Urinary bladder (tissue), 4 donors: ENCODE measurements around the gene SF3B2. TPM values are rescaled to one million over a fixed set of nuclear protein-coding genes. Genes with fewer than 3 reads are reported as not detected.
"Not testable (repeated sequence)": the region's sequence is repeated elsewhere in the genome, so short reads cannot be mapped to it uniquely, and the experiment has no call there.

Experiments
- DNase-seq: peaks from one replicate; pipeline ENCODE4 v3.0.0-alpha.2; 2015; ENCODE audit errors: extremely low spot score
- H3K27ac ChIP-seq: one replicate; pipeline ENCODE4 v1.5.1; 2013; ENCODE audit warnings: low read depth, mild to moderate bottlenecking, moderate library complexity
- H3K36me3 ChIP-seq: one replicate; pipeline ENCODE4 v1.6.1; 2013; ENCODE audit warnings: mild to moderate bottlenecking, moderate library complexity; ENCODE audit not compliant: insufficient read depth
- H3K4me1 ChIP-seq: one replicate; pipeline ENCODE4 v1.6.1; 2013; ENCODE audit warnings: mild to moderate bottlenecking, moderate library complexity; ENCODE audit not compliant: insufficient read depth
- H3K4me3 ChIP-seq: one replicate; pipeline ENCODE4 v1.5.1; 2013; ENCODE audit warnings: low read depth, low read length
- WGBS: extraction: QIAGEN DNeasy Blood & Tissue Kit; methylation state at CpG from one replicate; pipeline ENCODE4 v1.1.7; 2013; 5-methylcytosine and 5-hydroxymethylcytosine counted together
- polyA plus RNA-seq: library from polyadenylated mRNA; stranded (reverse); fragments of 200-250 nt; gene quantifications from one replicate; pipeline ENCODE4 v1.2.3, GENCODE V29; 2013
- total RNA-seq: library from RNA; depleted of rRNA; stranded (reverse); fragments of >200 nt; gene quantifications from one replicate; pipeline ENCODE4 v1.2.3, GENCODE V29; 2014
- donor health status: healthy with polysubstance abuse.
- donor health status: healthy.

The SF3B2 gene
- total and polyA plus RNA-seq, 2 donors: 77.2 to 142 TPM

GRCh38 chr11:66107600-66108510 is 55.7 kb downstream of the SF3B2 start:
- 89% methylated on average over 3 of the region's 3 CpGs for WGBS
- Histone ChIP-seq H3K36me3 (no peaks in the 10 kb centered on the region), H3K4me3 (no peak overlapping the region), H3K4me1 (peaks cover 3% of the 10 kb centered on the region), H3K27ac (no peak overlapping the region)
- DNase-seq: no peak

GRCh38 chr11:66109294-66109693 is 57.1 kb downstream of the SF3B2 start:
- WGBS: 96% methylated on average over 2 of the region's 2 CpGs
- DNase-seq: no peak
- Histone ChIP-seq H3K27ac (no peak overlapping the region), H3K36me3 (no peaks in the 10 kb centered on the region), H3K4me1 (peaks cover 2% of the 10 kb centered on the region), H3K4me3 (no peak overlapping the region)

- 94% methylated on average over 3 of the region's 3 CpGs for WGBS
- DNase-seq: no peak
- Histone ChIP-seq H3K36me3 (no peaks in the 10 kb centered on the region), H3K4me3 (no peak overlapping the region), H3K27ac (no peak overlapping the region), H3K4me1 (peaks cover 2% of the 10 kb centered on the region)
Observed at GRCh38 chr11:66111158-66111557, 59.0 kb downstream of the SF3B2 start.

GRCh38 chr11:66112041-66112491 is 59.9 kb downstream of the SF3B2 start:
- DNase-seq: no peak
- H3K4me1 ChIP-seq: peaks cover 2% of the 10 kb centered on the region
- H3K27ac ChIP-seq: no peak overlapping the region
- WGBS: 70% methylated on average over 9 of the region's 9 CpGs
- H3K4me3 ChIP-seq: no peak overlapping the region
- no peaks in the 10 kb centered on the region for H3K36me3 ChIP-seq

- Histone ChIP-seq H3K4me1 (peaks cover 2% of the 10 kb centered on the region), H3K36me3 (no peaks in the 10 kb centered on the region), H3K27ac (no peak overlapping the region), H3K4me3 (no peak overlapping the region)
- WGBS: 11% methylated on average over 3 of the region's 3 CpGs
- no peak for DNase-seq
Observed at GRCh38 chr11:66112601-66113499, 60.7 kb downstream of the SF3B2 start.

- H3K27ac ChIP-seq, H3K4me1 ChIP-seq, H3K36me3 ChIP-seq, H3K4me3 ChIP-seq, DNase-seq: not testable (repeated sequence)
- WGBS: 94% methylated on average over 3 of the region's 3 CpGs
Observed at GRCh38 chr11:66114957-66115356, 62.8 kb downstream of the SF3B2 start.

GRCh38 chr11:66115638-66116301 is 63.6 kb downstream of the SF3B2 start:
- DNase-seq: no peak
- 71% methylated on average over 8 of the region's 8 CpGs for WGBS
- H3K4me3 ChIP-seq: no peak overlapping the region
- no peak overlapping the region for H3K27ac ChIP-seq
- peaks cover 2% of the 10 kb centered on the region for H3K4me1 ChIP-seq
- no peaks in the 10 kb centered on the region for H3K36me3 ChIP-seq

- no peaks in the 10 kb centered on the region for H3K36me3 ChIP-seq
- no peak overlapping the region for H3K27ac ChIP-seq
- no peak overlapping the region for H3K4me3 ChIP-seq
- H3K4me1 ChIP-seq: peaks cover 2% of the 10 kb centered on the region
- no peak for DNase-seq
- 63% methylated on average over 7 of the region's 7 CpGs for WGBS
Observed at GRCh38 chr11:66116576-66117361, 64.6 kb downstream of the SF3B2 start.

- no peak for DNase-seq
- Histone ChIP-seq H3K4me1 (peaks cover 1% of the 10 kb centered on the region), H3K36me3 (no peaks in the 10 kb centered on the region), H3K4me3 (no peak overlapping the region), H3K27ac (no peak overlapping the region)
- WGBS: 62% methylated on average over 3 of the region's 3 CpGs
Observed at GRCh38 chr11:66118847-66119246, 66.7 kb downstream of the SF3B2 start.

Other genes starting within 250 kb of the SF3B2 start
- gene SNX32, start 218.4 kb upstream of the SF3B2 start, total RNA-seq: 0.85 TPM
- gene SNX32, start 218.4 kb upstream of the SF3B2 start, polyA plus RNA-seq: 2.0 TPM
- 231 TPM for gene CFL1, start 194.2 kb upstream of the SF3B2 start, total RNA-seq
- gene CFL1, start 194.2 kb upstream of the SF3B2 start, polyA plus RNA-seq: 728 TPM
- gene MUS81, start 191.9 kb upstream of the SF3B2 start, total RNA-seq: 38.2 TPM
- gene MUS81, start 191.9 kb upstream of the SF3B2 start, polyA plus RNA-seq: 65.4 TPM
- 43.3 TPM for gene EFEMP2, start 179.6 kb upstream of the SF3B2 start, total RNA-seq
- 120 TPM for gene EFEMP2, start 179.6 kb upstream of the SF3B2 start, polyA plus RNA-seq
- gene CTSW, start 172.5 kb upstream of the SF3B2 start, total RNA-seq: 2.7 TPM
- gene CTSW, start 172.5 kb upstream of the SF3B2 start, polyA plus RNA-seq: 0.98 TPM
- gene FIBP, start 163.9 kb upstream of the SF3B2 start, total RNA-seq: 60.7 TPM
- 64.0 TPM for gene FIBP, start 163.9 kb upstream of the SF3B2 start, polyA plus RNA-seq
- gene CCDC85B, start 161.7 kb upstream of the SF3B2 start, total RNA-seq: 6.9 TPM
- 84.1 TPM for gene CCDC85B, start 161.7 kb upstream of the SF3B2 start, polyA plus RNA-seq
- gene FOSL1, start 152.0 kb upstream of the SF3B2 start, total RNA-seq: not detected
- gene FOSL1, start 152.0 kb upstream of the SF3B2 start, polyA plus RNA-seq: 7.5 TPM
- 11.8 TPM for gene C11orf68, start 133.3 kb upstream of the SF3B2 start, total RNA-seq
- gene C11orf68, start 133.3 kb upstream of the SF3B2 start, polyA plus RNA-seq: 65.9 TPM
- 36.7 TPM for gene DRAP1, start 132.9 kb upstream of the SF3B2 start, total RNA-seq
- gene DRAP1, start 132.9 kb upstream of the SF3B2 start, polyA plus RNA-seq: 111 TPM
- not detected for gene TSGA10IP, start 106.9 kb upstream of the SF3B2 start, total RNA-seq
- gene TSGA10IP, start 106.9 kb upstream of the SF3B2 start, polyA plus RNA-seq: 0.09 TPM
- 18.9 TPM for gene SART1, start 90.6 kb upstream of the SF3B2 start, total RNA-seq
- 47.2 TPM for gene SART1, start 90.6 kb upstream of the SF3B2 start, polyA plus RNA-seq
- 15.6 TPM for gene EIF1AD, start 50.2 kb upstream of the SF3B2 start, total RNA-seq
- gene EIF1AD, start 50.2 kb upstream of the SF3B2 start, polyA plus RNA-seq: 26.3 TPM
- 8.6 TPM for gene BANF1, start 49.9 kb upstream of the SF3B2 start, total RNA-seq
- 181 TPM for gene BANF1, start 49.9 kb upstream of the SF3B2 start, polyA plus RNA-seq
- 0.58 TPM for gene CST6, start 40.4 kb upstream of the SF3B2 start, total RNA-seq
- gene CST6, start 40.4 kb upstream of the SF3B2 start, polyA plus RNA-seq: 0.37 TPM
- gene CATSPER1, start 25.9 kb upstream of the SF3B2 start, total RNA-seq: not detected
- gene CATSPER1, start 25.9 kb upstream of the SF3B2 start, polyA plus RNA-seq: 0.35 TPM
- 0.42 TPM for gene GAL3ST3, start 3.2 kb upstream of the SF3B2 start, total RNA-seq
- not detected for gene GAL3ST3, start 3.2 kb upstream of the SF3B2 start, polyA plus RNA-seq
- 42.3 TPM for gene PACS1, start 17.9 kb downstream of the SF3B2 start, total RNA-seq
- 41.3 TPM for gene PACS1, start 17.9 kb downstream of the SF3B2 start, polyA plus RNA-seq
- 9.5 TPM for gene KLC2, start 205.3 kb downstream of the SF3B2 start, total RNA-seq
- gene KLC2, start 205.3 kb downstream of the SF3B2 start, polyA plus RNA-seq: 39.2 TPM
- gene RAB1B, start 216.3 kb downstream of the SF3B2 start, total RNA-seq: 34.3 TPM
- 190 TPM for gene RAB1B, start 216.3 kb downstream of the SF3B2 start, polyA plus RNA-seq
- 1.1 TPM for gene CNIH2, start 225.8 kb downstream of the SF3B2 start, total RNA-seq
- gene CNIH2, start 225.8 kb downstream of the SF3B2 start, polyA plus RNA-seq: 0.24 TPM
- 62.0 TPM for gene YIF1A, start 236.8 kb downstream of the SF3B2 start, total RNA-seq
- 84.7 TPM for gene YIF1A, start 236.8 kb downstream of the SF3B2 start, polyA plus RNA-seq
- 0.32 TPM for gene TMEM151A, start 239.5 kb downstream of the SF3B2 start, total RNA-seq
- 0.15 TPM for gene TMEM151A, start 239.5 kb downstream of the SF3B2 start, polyA plus RNA-seq